Right ventricle myocardium superior (tissue), 1 donor: ENCODE measurements around the gene HAUS5. TPM values are rescaled to one million over a fixed set of nuclear protein-coding genes. Genes with fewer than 3 reads are reported as not detected.
"Not testable (repeated sequence)": the region's sequence is repeated elsewhere in the genome, so short reads cannot be mapped to it uniquely, and the experiment has no call there.

Source experiments
- ATAC-seq: fragments of 200-7000 bp; cut with Tn5 transposase; one replicate; pipeline ENCODE4 v1.9.1; 2020; ENCODE audit warnings: mild to moderate bottlenecking; ENCODE audit not compliant: poor library complexity
- DNase-seq: peaks from one replicate; pipeline ENCODE4 v3.0.0-alpha.2; 2020
- intact Hi-C: fragments of 100-400 bp; cut with DNase I; formaldehyde crosslinking; loops from one replicate; pipeline ENCODE4 v1.11.2; 2022
- total RNA-seq: library from RNA; stranded (reverse); fragmentation: NEBNext Ultra II Directional; extraction: Animal tissue kit (Norgen Biotek cat#: 25700); gene quantifications from one replicate; pipeline ENCODE4 v1.2.1, GENCODE V29; 2021
- donor health status: DM: no; HTN: yes; CAD: no; lungs with severe emphysema.

Gene HAUS5
- total RNA-seq, 1 donor from 2014 or later: 3.3 TPM

DNA sequence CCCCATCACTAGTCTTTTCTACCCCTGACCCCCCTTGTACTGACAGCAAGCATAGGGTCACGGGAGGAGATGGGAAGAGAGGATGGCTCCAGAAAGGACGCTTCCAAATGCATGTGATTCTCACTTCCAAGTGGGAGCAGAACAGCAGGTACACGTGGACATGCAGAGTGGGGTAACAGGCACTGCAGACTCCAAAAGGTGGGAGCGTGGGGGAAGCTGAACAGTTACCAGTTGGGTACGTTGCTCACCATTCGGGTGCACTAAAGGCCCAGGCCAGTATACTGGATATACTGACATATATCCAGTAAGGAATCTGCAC lies 26.7 kb downstream of the HAUS5 start:
- ATAC-seq (no peak), DNase-seq (no peak)
- intact Hi-C loops: no loop called here

DNA sequence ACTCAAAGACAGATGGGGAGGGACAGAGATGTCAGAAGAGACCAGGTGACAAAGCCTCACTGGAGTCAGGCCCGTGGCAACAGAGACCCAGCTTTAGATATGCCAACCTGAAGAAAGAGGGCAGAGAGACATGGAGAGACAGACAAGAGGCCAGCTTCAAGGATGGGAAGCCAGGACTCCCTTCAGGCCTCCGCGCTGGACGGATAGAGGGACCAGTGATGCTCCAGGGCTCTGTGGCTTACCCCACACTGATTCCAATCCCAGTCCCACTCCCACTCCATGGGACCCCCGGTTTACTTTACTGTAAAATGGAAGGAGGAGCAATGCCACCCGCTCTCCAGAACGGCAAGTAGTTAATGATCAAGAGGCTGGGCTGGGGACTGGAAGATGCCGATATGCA lies 27.3 kb downstream of the HAUS5 start:
- no peak for DNase-seq
- intact Hi-C loops: no loop called here
- no peak for ATAC-seq

DNA sequence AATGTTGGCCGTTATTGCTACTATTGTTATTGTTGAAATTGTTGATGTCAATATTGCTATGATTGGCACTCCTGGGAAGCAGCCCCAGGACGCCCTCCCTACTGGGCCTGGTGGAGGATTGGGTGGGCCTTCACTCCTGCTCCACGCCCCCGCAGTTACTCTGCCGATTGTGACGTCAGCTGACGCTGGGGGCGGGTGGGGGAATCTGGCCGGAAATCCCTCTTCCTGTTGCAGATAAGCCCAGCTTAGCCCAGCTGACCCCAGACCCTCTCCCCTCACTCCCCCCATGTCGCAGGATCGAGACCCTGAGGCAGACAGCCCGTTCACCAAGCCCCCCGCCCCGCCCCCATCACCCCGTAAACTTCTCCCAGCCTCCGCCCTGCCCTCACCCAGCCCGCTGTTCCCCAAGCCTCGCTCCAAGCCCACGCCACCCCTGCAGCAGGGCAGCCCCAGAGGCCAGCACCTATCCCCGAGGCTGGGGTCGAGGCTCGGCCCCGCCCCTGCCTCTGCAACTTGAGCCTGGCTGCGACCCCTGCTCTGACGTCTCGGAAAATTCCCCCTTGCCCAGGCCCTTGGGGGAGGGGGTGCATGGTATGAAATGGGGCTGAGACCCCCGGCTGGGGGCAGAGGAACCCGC lies 29.1 kb downstream of the HAUS5 start, which contains the start of gene ETV2:
TSS of gene ETV2 (plus strand) at position 231 of the 637 bp plus-strand sequence. CDS start 716 bp downstream, outside the sequence.
- ATAC-seq (no peak), DNase-seq (no peak)
- intact Hi-C loops: no loop called here

DNA sequence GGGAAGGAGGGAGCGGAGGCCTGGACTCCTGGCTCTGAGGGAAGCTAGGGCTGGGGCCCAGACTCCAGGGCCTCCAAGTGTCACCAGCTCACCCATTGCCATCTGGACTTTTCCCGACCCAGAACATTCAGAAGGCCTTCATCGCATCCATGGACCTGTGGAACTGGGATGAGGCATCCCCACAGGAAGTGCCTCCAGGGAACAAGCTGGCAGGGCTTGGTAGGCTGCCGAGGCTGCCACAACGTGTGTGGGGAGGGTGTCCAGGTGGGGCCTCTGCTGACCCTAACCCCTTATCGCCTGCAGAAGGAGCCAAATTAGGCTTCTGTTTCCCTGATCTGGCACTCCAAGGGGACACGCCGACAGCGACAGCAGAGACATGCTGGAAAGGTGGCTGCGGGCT lies 29.8 kb downstream of the HAUS5 start:
- DNase-seq (no peak), ATAC-seq (no peak)
- intact Hi-C loops: no loop called here

DNA sequence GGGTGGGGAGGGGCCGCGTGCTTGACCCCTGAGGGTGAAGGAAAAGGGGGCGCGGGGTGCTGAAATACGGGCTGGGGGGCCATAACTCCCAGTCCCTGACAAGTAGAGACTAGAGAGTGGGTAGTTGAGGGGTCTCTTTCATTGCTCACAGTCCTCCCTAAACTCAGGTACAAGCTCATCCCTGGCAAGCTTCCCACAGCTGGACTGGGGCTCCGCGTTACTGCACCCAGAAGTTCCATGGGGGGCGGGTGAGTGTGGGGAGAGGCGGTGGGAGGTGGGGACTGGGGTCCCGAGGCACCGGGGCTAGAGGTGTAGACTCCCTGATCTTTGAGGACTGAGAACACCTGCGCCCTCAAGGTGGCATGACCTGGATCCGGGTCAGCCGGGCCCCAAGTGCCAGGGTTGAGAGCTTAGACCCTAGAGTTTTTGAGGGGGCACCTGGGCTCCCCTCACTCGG lies 30.3 kb downstream of the HAUS5 start:
- DNase-seq: no peak
- intact Hi-C loops: no loop called here
- no peak for ATAC-seq

DNA sequence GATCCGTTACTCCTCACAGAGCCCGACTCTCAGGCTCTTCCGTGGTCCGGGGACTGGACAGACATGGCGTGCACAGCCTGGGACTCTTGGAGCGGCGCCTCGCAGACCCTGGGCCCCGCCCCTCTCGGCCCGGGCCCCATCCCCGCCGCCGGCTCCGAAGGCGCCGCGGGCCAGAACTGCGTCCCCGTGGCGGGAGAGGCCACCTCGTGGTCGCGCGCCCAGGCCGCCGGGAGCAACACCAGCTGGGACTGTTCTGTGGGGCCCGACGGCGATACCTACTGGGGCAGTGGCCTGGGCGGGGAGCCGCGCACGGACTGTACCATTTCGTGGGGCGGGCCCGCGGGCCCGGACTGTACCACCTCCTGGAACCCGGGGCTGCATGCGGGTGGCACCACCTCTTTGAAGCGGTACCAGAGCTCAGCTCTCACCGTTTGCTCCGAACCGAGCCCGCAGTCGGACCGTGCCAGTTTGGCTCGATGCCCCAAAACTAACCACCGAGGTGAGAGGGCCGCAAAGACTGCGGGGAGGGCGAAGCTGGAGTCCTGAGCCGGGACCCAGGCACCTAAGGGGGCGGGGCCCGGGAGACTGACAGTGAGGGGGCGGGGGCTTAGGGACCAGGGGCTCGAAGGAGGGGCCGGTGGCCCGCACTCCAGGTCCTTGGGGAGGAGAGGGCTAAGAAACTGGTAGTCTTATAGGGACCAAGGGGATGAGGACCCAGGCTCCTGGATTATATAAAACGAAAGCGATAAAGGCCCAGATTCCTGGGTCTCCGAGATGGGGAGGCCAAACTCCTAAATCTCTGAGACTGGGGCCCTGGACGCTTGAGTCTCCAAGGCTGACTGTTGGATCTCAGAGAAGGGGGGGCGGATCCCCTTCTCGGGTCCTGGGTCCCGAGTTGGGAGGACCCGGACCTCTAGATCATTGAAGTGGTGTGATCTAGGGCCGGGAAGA lies 31.0 kb downstream of the HAUS5 start:
- DNase-seq (peak; percentile 89), ATAC-seq (peak; percentile 70)
- intact Hi-C loops: no loop called here

DNA sequence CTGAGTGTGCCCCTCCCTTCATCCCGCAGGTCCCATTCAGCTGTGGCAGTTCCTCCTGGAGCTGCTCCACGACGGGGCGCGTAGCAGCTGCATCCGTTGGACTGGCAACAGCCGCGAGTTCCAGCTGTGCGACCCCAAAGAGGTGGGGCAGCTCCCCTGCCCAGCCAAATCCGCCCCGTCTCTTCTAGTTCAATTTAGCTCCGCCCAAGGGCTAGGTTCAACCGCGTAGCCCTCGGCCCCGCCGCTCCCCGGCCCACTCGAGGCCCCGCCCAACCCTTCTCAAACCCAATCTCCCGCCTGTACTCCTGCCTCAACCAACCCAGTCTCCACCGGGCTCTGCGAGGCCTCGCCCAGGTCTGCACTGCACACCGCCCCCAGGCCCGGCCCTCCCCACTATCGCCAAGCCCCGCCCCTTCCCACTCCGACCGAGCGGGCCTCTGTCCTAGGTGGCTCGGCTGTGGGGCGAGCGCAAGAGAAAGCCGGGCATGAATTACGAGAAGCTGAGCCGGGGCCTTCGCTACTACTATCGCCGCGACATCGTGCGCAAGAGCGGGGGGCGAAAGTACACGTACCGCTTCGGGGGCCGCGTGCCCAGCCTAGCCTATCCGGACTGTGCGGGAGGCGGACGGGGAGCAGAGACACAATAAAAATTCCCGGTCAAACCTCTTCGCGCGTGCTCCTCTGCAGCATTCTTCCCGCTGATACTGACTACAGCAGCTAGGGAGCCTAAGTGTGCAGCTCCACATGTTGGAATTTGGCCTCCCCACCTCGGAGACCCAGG lies 31.9 kb downstream of the HAUS5 start:
- ATAC-seq (peak; percentile 86), DNase-seq (peak; percentile 98)
- intact Hi-C loops: no loop called here

DNA sequence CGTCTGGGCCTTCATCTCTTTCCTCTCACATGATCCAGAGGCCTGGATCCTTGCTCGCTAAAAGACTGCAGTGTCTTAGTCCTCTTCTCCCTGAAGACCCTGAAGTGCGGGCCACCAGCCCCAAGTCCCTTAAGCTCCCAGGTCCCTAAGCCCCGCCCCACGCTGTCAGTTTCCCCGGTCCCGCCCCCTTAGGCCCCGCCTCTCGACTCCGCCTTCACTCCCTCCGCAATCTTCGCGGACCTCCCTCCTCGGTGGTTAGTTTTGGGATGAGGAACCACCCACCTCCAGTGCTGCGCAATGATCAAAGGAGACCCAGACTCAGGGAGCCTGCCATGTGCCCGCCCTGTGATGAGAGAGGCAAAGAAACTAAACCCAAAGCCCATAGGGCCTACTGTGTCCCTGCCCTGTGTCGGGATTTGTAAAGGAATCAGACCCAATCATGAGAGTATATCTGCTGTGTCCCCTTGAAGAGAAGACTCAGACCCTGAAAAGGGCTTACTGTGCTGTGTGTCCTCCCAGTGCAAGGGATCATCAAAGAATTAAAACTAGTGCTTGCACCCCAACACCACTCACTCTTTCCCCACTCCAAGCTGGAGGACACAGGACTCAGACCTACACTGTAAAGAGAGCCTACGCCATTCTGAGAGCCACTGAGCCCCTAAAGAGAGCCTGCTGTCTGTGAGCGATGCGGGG lies 32.6 kb downstream of the HAUS5 start:
- DNase-seq: peak; percentile 93
- peak; percentile 61 for ATAC-seq
- intact Hi-C loops: no loop called here

DNA sequence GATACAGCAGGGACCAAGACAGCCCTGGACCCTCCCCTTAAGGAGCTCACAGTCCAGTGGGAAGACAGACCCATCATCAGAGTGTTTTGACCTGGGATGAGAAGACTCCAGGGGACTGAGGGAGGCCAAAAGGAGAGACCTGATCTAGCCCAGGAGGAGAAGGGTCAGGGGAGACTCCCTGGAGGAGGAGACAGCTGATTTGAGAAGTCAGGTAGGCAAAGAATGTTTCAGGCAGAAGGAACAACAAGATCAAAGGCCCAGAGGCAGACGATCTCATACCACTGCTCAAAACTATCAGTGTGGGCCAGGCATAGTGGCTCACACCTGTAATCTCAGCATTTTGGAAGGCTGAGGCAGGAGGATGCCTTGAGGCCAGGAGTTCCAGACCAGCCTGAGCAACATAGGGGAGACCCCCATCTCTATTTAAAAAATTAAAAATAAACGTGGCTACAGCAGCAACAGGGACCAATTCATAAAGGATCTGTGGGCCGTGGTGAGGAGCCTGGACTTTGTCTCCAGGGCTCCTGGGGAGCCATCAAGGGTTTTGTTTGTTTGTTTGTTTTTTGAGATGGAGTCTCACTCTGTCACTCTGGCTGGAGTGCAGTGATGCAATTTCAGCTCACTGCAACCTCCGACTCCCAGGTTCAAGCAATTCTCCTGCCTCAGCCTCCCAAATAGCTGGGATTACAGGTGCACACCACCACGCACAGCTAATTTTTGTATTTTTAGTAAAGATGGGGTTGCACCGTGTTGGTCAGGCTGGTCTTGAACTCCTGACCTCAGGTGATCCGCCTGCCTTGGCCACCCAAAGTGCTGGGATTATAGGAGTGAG lies 33.4 kb downstream of the HAUS5 start:
- intact Hi-C loops: no loop called here
- ATAC-seq: no peak
- DNase-seq: no peak

DNA sequence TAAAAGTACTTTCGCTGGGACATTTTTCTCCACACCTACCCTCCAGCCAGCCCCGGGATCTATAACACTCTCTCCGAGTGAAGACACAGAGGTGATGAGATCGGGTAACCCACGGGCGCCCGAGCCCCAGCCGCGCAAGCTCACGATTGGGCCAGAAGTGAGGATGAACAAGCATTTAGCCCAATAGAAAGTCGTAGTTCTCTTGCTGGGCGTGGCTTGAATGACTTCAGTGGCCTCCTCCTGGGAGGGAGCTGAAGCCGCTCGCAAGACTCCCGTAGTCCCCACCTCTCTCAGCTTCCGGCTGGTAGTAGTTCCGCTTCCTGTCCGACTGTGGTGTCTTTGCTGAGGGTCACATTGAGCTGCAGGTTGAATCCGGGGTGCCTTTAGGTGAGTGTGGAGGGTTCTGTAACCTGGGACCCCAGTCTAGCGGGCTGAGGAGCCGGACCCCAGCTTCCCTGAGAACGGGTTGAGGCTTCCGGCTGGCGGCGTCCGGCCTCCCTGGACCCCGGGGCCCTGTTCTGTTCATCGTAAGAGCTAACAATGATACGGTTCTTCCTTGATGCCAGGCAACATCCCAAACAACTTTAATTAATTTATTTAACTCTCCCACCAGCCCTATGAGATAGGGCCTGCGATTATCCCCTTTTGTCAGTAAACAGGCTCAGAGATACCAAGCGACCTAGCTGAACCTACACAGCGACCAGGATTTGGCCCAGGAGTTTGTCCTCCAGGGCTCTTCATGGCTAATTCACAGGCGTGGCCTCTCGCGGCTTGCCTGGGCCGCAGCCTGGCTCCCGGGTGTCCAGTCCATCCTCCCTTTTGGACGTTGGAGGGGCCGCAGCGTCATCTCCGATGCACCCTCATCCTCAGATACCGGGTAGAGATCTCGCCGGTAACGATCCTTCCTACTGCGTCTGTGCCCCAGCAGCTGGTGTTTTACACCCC lies 35.8 kb downstream of the HAUS5 start, which contains the start of gene COX6B1:
TSS of gene COX6B1 (plus strand) at position 307 of the 945 bp plus-strand sequence. CDS start 2,921 bp downstream, outside the sequence.
- peak; percentile 80 for ATAC-seq
- peak; percentile 94 for DNase-seq
- intact Hi-C loops: no loop called here

DNA sequence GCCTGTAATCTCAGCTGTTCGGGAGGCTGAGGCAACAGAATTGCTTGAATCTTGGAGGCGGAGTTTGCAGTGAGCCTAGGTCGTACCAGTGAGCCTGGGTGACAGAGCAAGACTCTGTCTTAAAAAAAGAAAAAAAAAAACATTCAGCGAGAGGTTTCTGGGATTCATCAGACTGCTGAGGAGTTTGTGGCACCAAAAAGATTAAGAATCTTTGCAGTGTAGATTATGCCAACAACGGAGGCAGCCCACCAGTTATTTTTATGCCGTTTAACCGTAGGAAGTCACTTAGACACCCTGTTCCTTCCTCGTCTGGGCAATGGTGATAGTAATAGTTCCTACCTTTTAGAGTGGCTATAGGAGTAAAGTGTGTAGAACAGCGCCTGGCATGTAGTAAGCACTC lies 38.0 kb downstream of the HAUS5 start:
- ATAC-seq (no peak), DNase-seq (no peak)
- intact Hi-C loops: no loop called here

DNA sequence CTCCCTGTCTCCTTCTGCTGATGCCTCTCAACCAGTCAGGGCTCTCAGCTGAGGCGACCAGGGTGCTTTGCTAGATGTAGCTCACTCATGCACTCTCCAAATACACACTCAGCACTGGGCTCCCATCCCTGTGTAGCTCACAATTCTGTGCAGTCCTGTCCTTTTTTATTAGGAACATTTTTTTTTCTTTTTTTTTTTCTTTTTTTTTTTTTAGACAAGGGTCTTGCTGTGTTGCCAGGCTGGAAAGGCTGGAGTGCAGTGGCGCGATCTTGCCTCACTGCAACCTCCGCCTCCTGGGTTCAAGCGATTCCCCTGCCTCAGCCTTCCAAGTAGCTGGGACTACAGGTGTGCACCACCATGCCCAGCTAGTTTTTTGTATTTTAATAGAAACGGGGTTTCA lies 42.3 kb downstream of the HAUS5 start:
- intact Hi-C loops, DNase-seq, ATAC-seq: not testable (repeated sequence)

DNA sequence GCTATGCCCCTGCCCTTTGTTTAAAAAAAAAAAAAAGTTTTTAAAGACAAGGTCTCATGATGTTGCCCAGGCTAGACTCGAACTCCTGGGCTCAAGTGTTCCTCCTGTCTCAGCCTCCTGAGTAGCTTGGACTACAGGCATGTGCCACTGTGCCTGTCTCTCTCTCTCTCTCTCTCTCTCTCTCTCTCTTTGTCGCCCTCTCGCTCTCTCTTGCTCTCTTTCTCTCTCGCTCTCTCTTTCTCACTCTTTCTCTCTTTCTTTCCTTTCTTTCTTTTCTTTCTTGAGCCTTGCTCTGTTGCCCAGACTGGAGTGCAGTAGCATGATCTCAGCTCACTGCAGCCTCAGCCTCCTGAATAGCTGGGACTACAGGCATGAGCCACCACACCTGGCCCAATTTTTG lies 43.1 kb downstream of the HAUS5 start:
- ATAC-seq (no peak), DNase-seq (no peak)
- intact Hi-C loops: no loop called here

DNA sequence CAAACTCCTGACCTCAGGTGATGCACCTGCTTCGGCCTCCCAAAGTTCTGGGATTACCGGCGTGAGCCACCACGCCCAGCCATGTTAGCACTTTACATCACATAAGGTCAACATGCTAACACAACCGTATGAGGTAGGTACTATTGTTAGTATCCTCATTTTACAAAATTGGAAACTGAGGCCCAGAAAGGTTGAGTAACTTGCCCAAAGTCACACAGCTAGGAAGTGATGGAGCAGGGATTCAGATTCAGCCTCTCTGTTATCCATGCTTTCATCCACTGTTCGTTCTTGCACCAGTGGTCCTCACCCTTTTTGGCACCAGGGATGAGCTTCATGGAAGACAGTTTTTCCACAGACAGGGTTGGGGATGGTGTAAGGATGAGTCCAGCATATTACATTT lies 44.2 kb downstream of the HAUS5 start:
- intact Hi-C loops: no loop called here
- DNase-seq (no peak), ATAC-seq (no peak)

DNA sequence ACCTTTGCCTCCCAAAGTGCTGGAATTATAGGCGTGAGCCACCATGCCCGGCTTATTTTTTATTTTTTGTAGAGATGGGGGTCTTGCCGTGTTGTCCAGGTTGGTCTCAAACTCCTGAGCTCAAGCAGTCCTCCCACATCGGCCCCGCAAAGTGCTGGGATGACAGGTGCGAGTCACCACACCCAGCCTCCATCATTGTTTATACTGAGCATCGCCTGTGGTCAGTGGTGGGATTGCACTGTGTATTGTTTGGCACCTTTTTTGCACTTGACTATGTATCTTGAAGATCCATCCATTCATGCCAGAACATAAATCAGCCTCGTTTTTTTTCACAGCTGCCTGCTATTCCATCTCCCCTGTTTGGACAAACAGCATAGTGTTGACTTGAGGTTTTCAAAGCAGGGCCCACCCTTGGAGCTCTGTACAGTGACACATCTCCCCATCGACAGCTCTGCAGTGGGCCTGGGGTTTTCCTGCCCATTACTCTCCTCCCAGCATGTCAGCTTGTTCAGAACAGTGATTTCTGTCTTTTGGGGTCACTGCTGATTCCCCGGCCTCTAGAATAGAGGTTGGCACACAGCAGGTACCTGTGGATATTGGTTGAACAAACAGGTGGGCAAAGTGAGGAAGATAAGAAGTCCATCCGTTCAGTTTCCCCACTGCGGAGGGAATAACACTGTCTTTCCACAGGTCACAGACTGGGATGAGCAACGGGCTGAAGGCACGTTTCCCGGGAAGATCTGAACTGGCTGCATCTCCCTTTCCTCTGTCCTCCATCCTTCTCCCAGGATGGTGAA lies 45.6 kb downstream of the HAUS5 start:
- intact Hi-C loops: no loop called here
- DNase-seq: no peak
- no peak for ATAC-seq

DNA sequence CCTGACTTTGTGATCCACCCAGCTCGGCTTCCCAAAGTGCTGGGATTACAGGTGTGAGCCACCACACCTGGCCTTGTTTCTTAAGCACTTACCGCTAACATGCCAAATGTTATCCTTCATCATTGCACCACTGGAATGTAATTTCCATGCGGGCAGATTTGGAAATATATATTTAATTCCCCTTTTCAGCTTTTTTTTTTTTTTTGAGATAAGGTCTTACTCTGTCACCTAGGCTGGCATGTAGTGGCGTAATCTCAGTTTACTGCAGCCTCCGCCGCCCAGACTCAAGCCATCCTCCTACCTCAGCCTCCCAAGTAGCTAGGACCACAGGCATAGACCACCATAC lies 49.4 kb downstream of the HAUS5 start:
- ATAC-seq: no peak
- intact Hi-C loops: no loop called here
- DNase-seq: no peak
